K562 (cell line): ENCODE results near the gene BRD7. TPM values are rescaled to one million over a fixed set of nuclear protein-coding genes. Genes with fewer than 3 reads are reported as not detected.

Experiments
- ATAC-seq: fragments of 200-7000 bp; cut with Tn5 transposase; 3 replicates; pipeline ENCODE4 v1.9.1; 2020; ENCODE audit warnings: moderate library complexity
- BruUV-seq: library from RNA; stranded (reverse); fragments of 400-500 nt; replicated peaks from 2 replicates; lab custom pipeline; 2021; lab: Mats Ljungman, UMichigan
- CTCF ChIA-PET: fragments of 300-600 bp; formaldehyde crosslinking; extraction: SDS; loops from one replicate; lab custom pipeline; 2021; ENCODE audit warnings: low intra/inter-chr PET ratio; lab: Yijun Ruan, JAX
- POLR2A ChIA-PET: fragments of 300-600, 350-650 bp; sonication (Branson Sonifier 250); formaldehyde crosslinking; extraction: SDS; loops from one replicate; lab custom pipeline; 2021; ENCODE audit warnings: antibody characterized with exemption, inconsistent platforms; lab: Yijun Ruan, JAX
- DNase-seq, 4 experiments: peaks; one replicate each; pipeline versions ENCODE4 v3.0.0 to v3.0.0-alpha.2; 2011 to 2018; ENCODE audit warnings: low spot score in 3 of 4, mixed read lengths in 3 of 4; ENCODE audit errors: extremely low read depth in 1 of 4
- FAIRE-seq: peaks from 2 replicates; lab custom pipeline; 2011; peaks lifted over from hg19 to GRCh38; lab: Jason Lieb, UNC
- H2AFZ ChIP-seq: 2 replicates; pipeline ENCODE4 v1.6.0; 2011; ENCODE audit warnings: low read depth, low read length, control low read depth, inconsistent platforms
- H3K27ac ChIP-seq: fragments of 200-600 bp; 3 replicates; pipeline ENCODE4 v1.8.0; 2011; ENCODE audit warnings: low read depth, mild to moderate bottlenecking, control low read depth, inconsistent platforms, low read length, moderate library complexity, mixed read lengths; ENCODE audit errors: extremely low read depth
- H3K27me3 ChIP-seq, 2 experiments: fragments of 300-600 bp in 1 of 2; 2 replicates in 1 of 2; 3 replicates in 1 of 2; pipeline versions ENCODE4 v1.6.0 to v1.8.0; 2011; ENCODE audit warnings: inconsistent platforms in 2 of 2, low read length in 2 of 2, mild to moderate bottlenecking in 1 of 2, mixed read lengths in 1 of 2, moderate library complexity in 1 of 2; ENCODE audit not compliant: control insufficient read depth in 2 of 2, insufficient read depth in 2 of 2
- H3K36me3 ChIP-seq: fragments of 300-600 bp; 3 replicates; pipeline ENCODE4 v1.8.0; 2011; ENCODE audit warnings: mild to moderate bottlenecking, low read length, inconsistent platforms; ENCODE audit not compliant: control insufficient read depth, insufficient read depth
- H3K4me1 ChIP-seq, 2 experiments: fragments of 200-600 bp in 1 of 2; replicated peaks in 1 of 2; 2 replicates in 1 of 2; 3 replicates in 1 of 2; pipeline versions ENCODE4 v1.5.1 to v1.8.0; 2011; ENCODE audit warnings: inconsistent platforms in 2 of 2, low read length in 2 of 2, mild to moderate bottlenecking in 1 of 2, mixed read lengths in 1 of 2, moderate library complexity in 1 of 2; ENCODE audit not compliant: control insufficient read depth in 2 of 2, insufficient read depth in 2 of 2
- H3K4me2 ChIP-seq: 2 replicates; pipeline ENCODE4 v1.6.1; 2011; ENCODE audit warnings: low read length, control low read depth, inconsistent platforms, mixed read lengths; ENCODE audit not compliant: insufficient read depth
- H3K4me3 ChIP-seq: fragments of 200-600 bp; sonication (generic), shearing (Covaris generic); 2 replicates; pipeline ENCODE4 v1.5.1; 2016; ENCODE audit warnings: control low read depth, inconsistent platforms
- H3K79me2 ChIP-seq: fragments of 200-600 bp; 3 replicates; pipeline ENCODE4 v1.8.0; 2011; ENCODE audit warnings: low read length, inconsistent platforms; ENCODE audit not compliant: control insufficient read depth, insufficient read depth
- H3K9ac ChIP-seq, 2 experiments: 2 replicates each; pipeline versions ENCODE4 v1.6.0 to v1.6.1; 2011; ENCODE audit warnings: low read depth in 2 of 2, low read length in 2 of 2, control low read depth in 1 of 2, inconsistent platforms in 1 of 2, mild to moderate bottlenecking in 1 of 2, mixed read lengths in 1 of 2; ENCODE audit not compliant: insufficient read depth in 1 of 2
- H3K9me1 ChIP-seq: one replicate; pipeline ENCODE4 v1.6.0; 2011; ENCODE audit warnings: inconsistent platforms, mild to moderate bottlenecking, low read length, moderate library complexity; ENCODE audit not compliant: control insufficient read depth, insufficient read depth
- H3K9me3 ChIP-seq: replicated peaks from 2 replicates; pipeline ENCODE4 v1.5.1; 2011; ENCODE audit warnings: low read depth, low read length, inconsistent platforms; ENCODE audit not compliant: control insufficient read depth, insufficient read depth
- H4K20me1 ChIP-seq: replicated peaks from 2 replicates; pipeline ENCODE4 v1.6.1; 2011; ENCODE audit warnings: low read length, inconsistent platforms, mixed read lengths; ENCODE audit not compliant: control insufficient read depth, insufficient read depth
- BCOR ChIP-seq: fragments of 450-650 bp; IDR thresholded peaks from 2 replicates; pipeline ENCODE4 v1.6.1; 2016
- BRCA1 ChIP-seq, 2 experiments: fragments of 450-650 bp in 1 of 2; sonication (generic) in 1 of 2; formaldehyde crosslinking in 1 of 2; IDR thresholded peaks; 2 replicates each; pipeline versions ENCODE4 v1.5.0 to v1.6.1; 2017 to 2020; ENCODE audit warnings: mild to moderate bottlenecking in 1 of 2, missing genetic modification reagents in 1 of 2
- ERF ChIP-seq: fragments of 450-650 bp; formaldehyde crosslinking; IDR thresholded peaks from 2 replicates; pipeline ENCODE4 v1.4.0; 2020; ENCODE audit warnings: mild to moderate bottlenecking, mixed read lengths
- NFATC3 ChIP-seq: fragments of 450-650 bp; IDR thresholded peaks from 2 replicates; pipeline ENCODE4 v1.6.1; 2017; ENCODE audit warnings: mild to moderate bottlenecking
- PTBP1 ChIP-seq: fragments of 200-400 bp; formaldehyde crosslinking; IDR thresholded peaks from 2 replicates; pipeline ENCODE4 v1.6.1; 2017; ENCODE audit warnings: low read depth, low read length
- PTTG1 ChIP-seq: fragments of 450-650 bp; IDR thresholded peaks from 2 replicates; pipeline ENCODE4 v1.6.1; 2016; ENCODE audit warnings: low read depth, mild to moderate bottlenecking, missing genetic modification characterization, missing compliant biosample characterization
- RBM14 ChIP-seq: fragments of 200-400 bp; formaldehyde crosslinking; IDR thresholded peaks from 2 replicates; pipeline ENCODE4 v1.6.1; 2018; ENCODE audit warnings: low read depth, mild to moderate bottlenecking, low read length, moderate library complexity, borderline replicate concordance; ENCODE audit not compliant: insufficient read depth
- ZFP30 ChIP-seq: fragments of 250-450 bp; sonication (Bioruptor Pico); IDR thresholded peaks from 2 replicates; pipeline ENCODE4 v1.8.0; 2022; ENCODE audit warnings: moderate library complexity, mild to moderate bottlenecking, inconsistent platforms, borderline replicate concordance
- ZNF175 ChIP-seq: fragments of 200-800 bp; sonication (Bioruptor generic); IDR thresholded peaks from 2 replicates; pipeline ENCODE4 v1.6.1; 2016; ENCODE audit warnings: low read depth, mild to moderate bottlenecking, missing genetic modification characterization, missing compliant biosample characterization
- ZNF695 ChIP-seq: fragments of 450-650 bp; formaldehyde crosslinking; IDR thresholded peaks from 2 replicates; pipeline ENCODE4 v1.4.0; 2020; ENCODE audit warnings: mild to moderate bottlenecking, moderate library complexity
- WGBS: fragments of 100-300 bp; shearing (Covaris generic); methylation state at CpG from one replicate; pipeline ENCODE4 v1.1.6; 2016; ENCODE audit warnings: low coverage, mixed read lengths; ENCODE audit not compliant: insufficient coverage; ENCODE audit errors: missing lambda C conversion rate; 5-methylcytosine and 5-hydroxymethylcytosine counted together
- in situ Hi-C: fragments of 300-500 bp; cut with MboI; formaldehyde crosslinking; loops from 4 replicates; pipeline ENCODE4 v1.15.0; 2018; ENCODE audit warnings: inconsistent platforms, mixed read lengths
- intact Hi-C: fragments of 100-400 bp; cut with micrococcal nuclease; formaldehyde crosslinking; loops from 2 replicates; pipeline ENCODE4 v1.14.2; 2022
- polyA plus RNA-seq, 8 experiments: library from polyadenylated mRNA; depleted of rRNA in 4 of 8; stranded (reverse) in 5 of 8; unstranded in 3 of 8; fragments of >200 nt; fragmentation: Nextera tagmentation in 2 of 8; fragmentation: Illumina TruSeq in 1 of 8; extraction: Ambion mirVana in 2 of 8; extraction: Trizol in 1 of 8; gene quantifications; 2 replicates each; pipeline versions ENCODE4 v1.2.1 to v1.2.3, GENCODE V29; 2011 to 2014; ENCODE audit warnings: inconsistent platforms in 1 of 8, missing spikeins in 1 of 8
- total RNA-seq, 7 experiments: library from RNA; depleted of rRNA in 6 of 7; stranded (reverse); fragments of >200 nt in 6 of 7; fragmentation: Illumina TruSeq in 2 of 7; extraction: Trizol in 2 of 7; gene quantifications; 2 replicates each; pipeline versions ENCODE4 v1.2.1 to v1.2.3, GENCODE V29; 2011 to 2021; ENCODE audit warnings: low replicate concordance in 1 of 7
- TF ChIP-seq, protein P1 (sequence below): IDR thresholded peaks from 2 replicates; pipeline ENCODE4 v1.6.1; 2012; ENCODE audit warnings: low read depth, low read length, improper control_type of control experiment, borderline replicate concordance

BRD7 gene
- total and polyA plus RNA-seq, 9 of the 15 experiments (the other 6 are each of a cell fraction or from before 2014, with no cell fraction given), result 20.6 to 101 (median 68.7) TPM

DNA sequence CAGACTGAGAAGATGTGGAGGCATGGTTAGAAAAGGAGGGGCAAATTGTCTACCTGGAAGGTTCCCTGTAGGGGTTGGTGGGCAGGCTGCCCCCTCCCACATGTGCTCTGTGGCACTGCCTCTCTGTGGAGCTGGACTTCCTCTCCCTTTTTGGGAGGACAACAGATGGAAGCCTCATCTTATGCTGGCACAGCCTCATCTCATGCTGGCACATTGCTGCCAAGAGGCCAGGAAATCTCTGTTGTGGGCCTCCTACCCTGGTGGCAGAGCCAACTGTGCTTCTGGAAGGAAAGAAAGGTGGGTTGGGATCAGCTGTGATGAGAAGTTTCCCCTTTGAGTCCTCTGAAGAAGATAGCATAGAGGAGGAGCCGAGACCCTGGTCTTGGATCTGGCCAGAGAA lies 19.7 kb upstream of the BRD7 start:
- intact Hi-C loops, result no loop called here
- no peaks in the 10 kb centered on the region for H3K9me1 ChIP-seq
- 29% methylated on average over 1 of the region's 1 CpG for WGBS
- H4K20me1 ChIP-seq, result no peaks in the 10 kb centered on the region
- H2AFZ ChIP-seq, result no peak overlapping the region
- BruUV-seq, result no TSS peak
- H3K4me2 ChIP-seq, result no peak overlapping the region
- H3K4me1 ChIP-seq, result peaks cover 6 to 9% of the 10 kb centered on the region in 2 experiments; a peak in 2 of 5 replicates
- POLR2A ChIA-PET, result no interaction called here
- no peak overlapping the region for H3K4me3 ChIP-seq
- H3K9me3 ChIP-seq, result no peaks in the 10 kb centered on the region
- no peak for DNase-seq
- TF ChIP-seq ZNF175 (CRISPR knock-in tag) (0 out of 2 replicates have a peak, but pooled peaks have one; percentile 22), BRCA1 (IDR thresholded peaks at IDR 0.05) (no peak), BRCA1 (CRISPR knock-in tag; IDR thresholded peaks at IDR 0.05) (no peak)
- TF ChIP-seq, all 486 proteins: peak for 1
- Histone ChIP-seq H3K36me3 (no peaks in the 10 kb centered on the region), H3K79me2 (no peaks in the 10 kb centered on the region), H3K27ac (no peak overlapping the region), H3K27me3 (peaks cover 0 to 25% of the 10 kb centered on the region in 2 experiments; a peak in 1 of 5 replicates), H3K9ac (no peak overlapping the region)
- in situ Hi-C loops, result no loop called here
- ATAC-seq (no peak), FAIRE-seq (no peak)
- CTCF ChIA-PET, result no interaction called here

DNA sequence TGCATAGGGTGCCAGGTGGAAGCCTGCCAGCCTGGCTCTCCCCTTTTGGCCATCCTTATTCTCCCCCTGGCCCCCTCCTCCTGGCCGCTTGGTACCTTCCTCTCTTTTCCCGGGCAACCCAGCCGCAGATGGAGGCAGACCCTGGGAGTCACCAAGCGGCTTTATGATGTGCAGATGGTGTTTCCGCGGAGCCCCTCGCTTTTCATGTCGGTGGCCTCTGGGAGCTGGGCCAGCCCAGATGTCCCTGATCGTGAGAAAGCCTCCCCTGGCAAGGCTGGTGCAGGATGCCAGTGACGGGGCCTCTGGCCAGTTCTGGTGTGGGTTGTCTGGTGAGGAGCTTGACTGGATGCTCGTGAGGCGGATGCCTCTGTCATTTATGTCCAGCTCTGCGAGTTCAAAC lies 18.0 kb upstream of the BRD7 start:
- Histone ChIP-seq H3K4me2 (no peak overlapping the region), H4K20me1 (no peaks in the 10 kb centered on the region)

More for the DNA sequence above, 18.0 kb upstream of the BRD7 start:
- no TSS peak for BruUV-seq
- Histone ChIP-seq H3K9ac (no peak overlapping the region), H3K4me3 (no peak overlapping the region), H3K36me3 (no peaks in the 10 kb centered on the region), H3K9me1 (no peaks in the 10 kb centered on the region), H3K4me1 (peaks cover 6 to 9% of the 10 kb centered on the region in 2 experiments; a peak in 2 of 5 replicates)
- DNase-seq (no peak), FAIRE-seq (no peak)
- 12% methylated on average over 9 of the region's 13 CpGs for WGBS
- intact Hi-C loops, result no loop called here
- TF ChIP-seq ZNF695 (CRISPR knock-in tag) (no peak), ERF (no peak), PTTG1 (tag) (no peak), RBM14 (no peak), BCOR (no peak), ZFP30 (no peak), NFATC3 (no peak), PTBP1 (no peak)
- TF ChIP-seq, protein P1, sequence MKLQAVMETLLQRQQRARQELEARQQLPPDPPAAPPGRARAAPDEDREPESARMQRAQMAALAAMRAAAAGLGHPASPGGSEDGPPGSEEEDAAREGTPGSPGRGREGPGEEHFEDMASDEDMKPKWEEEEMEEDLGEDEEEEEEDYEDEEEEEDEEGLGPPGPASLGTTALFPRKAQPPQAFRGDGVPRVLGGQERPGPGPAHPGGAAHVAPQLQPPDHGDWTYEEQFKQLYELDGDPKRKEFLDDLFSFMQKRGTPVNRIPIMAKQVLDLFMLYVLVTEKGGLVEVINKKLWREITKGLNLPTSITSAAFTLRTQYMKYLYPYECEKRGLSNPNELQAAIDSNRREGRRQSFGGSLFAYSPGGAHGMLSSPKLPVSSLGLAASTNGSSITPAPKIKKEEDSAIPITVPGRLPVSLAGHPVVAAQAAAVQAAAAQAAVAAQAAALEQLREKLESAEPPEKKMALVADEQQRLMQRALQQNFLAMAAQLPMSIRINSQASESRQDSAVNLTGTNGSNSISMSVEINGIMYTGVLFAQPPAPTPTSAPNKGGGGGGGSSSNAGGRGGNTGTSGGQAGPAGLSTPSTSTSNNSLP, result no peak
- TF ChIP-seq, all 486 proteins: peak for 0
- no peak overlapping the region for H3K27ac ChIP-seq
- ATAC-seq, result no peak
- H3K27me3 ChIP-seq, result peaks cover 0 to 25% of the 10 kb centered on the region in 2 experiments; a peak in 1 of 5 replicates
- no peaks in the 10 kb centered on the region for H3K79me2 ChIP-seq
- no peaks in the 10 kb centered on the region for H3K9me3 ChIP-seq
- POLR2A ChIA-PET, result interaction anchor here (1.2 kb wide), 1 partner anchor 14 kb away, joined by 7 read pairs; no protein-coding TSS in a partner anchor
- CTCF ChIA-PET, result no interaction called here
- in situ Hi-C loops, result no loop called here
- no peak overlapping the region for H2AFZ ChIP-seq
